Amniotic epithelial cell (primary cell): ENCODE data around the gene PDGFA.

Experiments
- DNase-seq: peaks from one replicate; pipeline ENCODE4 v3.0.0-alpha.2; 2010; ENCODE audit warnings: low read depth

Gene PDGFA

DNA sequence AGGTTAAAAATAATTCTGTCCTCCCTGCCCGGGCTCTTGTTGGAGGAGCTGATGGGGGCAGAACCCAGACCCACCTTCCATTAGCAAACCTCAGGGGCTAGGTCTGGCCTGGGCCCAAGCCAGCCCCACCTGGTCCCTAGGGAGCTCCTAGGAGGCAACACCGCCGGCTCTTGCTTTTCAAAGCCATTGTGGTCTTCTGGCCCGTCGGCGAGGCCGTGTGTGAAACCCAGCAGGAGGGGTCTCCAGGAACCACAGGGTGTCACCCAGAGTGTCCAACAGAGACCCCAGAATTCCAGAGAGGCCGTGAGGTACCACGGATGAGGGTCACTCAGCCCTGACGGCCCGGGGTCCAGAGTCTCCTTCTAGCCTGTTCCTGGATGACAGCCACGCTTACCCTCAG is 16.6 kb upstream of the PDGFA start:
- DNase-seq: no peak

DNA sequence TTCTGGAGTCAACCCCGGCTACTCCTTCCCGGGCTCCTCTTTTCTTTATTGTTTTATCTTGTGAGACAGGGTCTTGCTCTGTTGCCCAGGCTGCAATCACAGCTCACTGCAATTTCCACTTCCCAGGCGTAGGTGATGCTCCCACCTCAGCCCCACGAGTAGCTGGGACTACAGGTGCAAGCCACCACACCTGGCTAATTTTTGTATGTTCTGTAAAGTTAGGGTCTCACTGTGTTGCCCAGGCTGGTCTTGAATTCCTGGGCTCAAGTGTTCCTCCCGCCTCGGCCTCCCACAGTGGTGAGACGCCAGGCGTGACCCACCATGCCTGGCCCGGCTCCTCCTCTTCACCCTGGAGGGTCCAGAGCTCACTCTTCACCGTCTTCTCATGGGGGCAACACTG is 15.3 kb upstream of the PDGFA start:
- no peak for DNase-seq

DNA sequence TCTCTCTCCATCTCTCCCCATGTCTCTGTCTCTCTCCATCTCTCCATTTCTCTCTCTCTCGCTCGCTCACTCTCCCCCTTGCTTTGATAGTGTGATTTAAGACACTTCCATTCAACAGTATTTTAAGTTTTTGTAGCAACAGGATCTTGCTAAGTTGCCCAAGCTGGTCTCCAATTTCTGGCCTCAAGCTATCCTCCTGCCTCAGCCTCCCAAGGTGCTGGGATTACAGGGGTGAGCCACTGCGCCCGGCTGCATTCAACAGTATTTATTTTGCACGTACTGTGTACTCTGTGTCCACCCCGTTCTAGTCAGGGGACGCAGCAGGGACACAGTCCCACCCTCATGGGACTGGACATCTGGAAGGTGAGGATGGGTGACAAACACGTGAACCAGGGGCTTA is 14.4 kb upstream of the PDGFA start:
- DNase-seq: no peak

DNA sequence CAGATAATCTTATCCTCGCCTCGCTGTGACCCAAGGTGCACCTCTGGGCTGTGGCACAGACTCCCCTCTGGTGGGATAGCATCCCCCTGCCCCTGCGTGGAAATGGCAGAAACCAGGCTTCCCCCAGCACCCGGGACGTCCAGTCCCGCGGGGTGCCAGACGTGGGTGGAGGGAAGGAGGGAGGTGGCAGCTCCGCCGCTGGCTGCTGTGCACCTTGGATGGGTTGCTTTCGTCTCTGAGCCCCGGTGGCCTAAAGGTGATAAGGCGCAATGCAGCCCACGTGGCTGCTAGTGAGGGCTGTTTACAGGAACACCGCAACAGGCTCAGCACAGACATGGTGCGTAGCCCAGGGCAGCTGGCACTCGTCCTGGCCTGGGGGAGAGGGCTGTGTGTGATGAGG is 13.6 kb upstream of the PDGFA start:
- DNase-seq: no peak

DNA sequence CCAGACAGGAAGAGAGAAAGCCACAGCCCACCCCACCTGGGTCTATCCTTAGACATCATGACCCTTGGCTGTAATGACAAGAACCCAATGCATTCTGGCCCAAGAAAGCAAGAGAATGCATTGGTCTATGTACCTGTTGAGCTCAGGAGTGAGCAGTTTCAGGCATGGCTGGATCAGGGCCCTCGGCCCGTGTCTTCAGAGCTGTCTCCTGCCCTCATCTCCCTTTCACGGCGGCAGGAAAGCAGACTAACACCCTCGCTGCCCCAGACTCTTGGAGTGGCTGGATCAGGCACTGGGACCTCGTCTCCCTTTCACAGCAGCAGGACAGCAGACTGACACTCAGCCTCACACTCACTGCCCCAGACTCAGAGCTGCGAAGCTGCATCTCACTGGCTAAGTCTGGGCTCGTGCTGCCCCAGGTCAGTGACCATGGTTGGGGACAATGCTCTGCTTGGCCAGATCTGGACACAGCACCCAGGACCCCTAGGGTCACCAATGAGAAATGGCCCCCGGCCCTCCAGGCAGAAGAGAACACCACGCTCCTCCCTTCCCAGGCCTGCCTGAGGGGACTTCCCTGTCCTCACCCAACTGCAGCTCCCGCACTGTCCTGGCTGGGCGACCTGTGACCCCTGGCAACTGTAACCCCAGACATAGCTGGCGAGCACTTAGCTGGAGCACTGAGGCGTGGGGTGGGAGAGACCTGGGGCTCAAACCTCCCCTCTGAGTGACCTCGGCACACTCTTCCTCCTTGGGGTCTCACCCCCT is 12.9 kb upstream of the PDGFA start:
- DNase-seq: no peak

DNA sequence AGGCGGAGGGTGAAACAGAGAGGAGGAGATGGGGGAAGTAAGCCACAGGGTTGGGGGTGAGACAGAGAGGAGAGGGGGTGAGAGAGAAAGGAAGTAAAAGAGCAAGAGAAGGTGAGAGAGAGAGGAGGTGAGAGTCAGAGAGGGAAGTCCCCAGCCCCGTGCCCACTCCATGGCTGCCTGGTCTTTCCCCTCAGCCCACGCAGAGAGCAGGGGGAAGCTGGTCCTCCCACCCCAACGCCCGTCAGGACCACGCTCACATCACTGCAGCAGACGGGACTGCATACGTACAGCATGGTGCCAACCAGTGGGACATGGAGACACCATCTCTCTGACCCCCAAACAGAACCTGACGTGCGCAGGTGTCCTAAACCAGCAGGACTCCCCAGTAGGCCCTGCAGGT is 12.1 kb upstream of the PDGFA start:
- DNase-seq: no peak

DNA sequence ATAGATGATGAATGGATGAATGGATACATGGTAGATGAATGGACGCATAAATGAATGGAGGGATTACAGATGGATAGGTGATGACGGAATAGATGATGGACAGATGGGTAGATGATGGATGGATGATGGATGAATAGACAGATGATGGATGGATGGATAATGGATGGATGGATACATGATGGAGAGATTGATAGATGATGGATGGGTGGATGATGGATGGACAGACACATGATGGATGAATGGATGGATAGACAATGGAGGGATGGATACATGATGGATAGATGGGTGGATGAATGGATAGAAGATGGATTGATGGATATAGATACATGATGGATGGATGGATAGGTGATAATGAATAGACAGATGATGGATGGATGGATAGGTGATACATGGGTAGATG is 8.8 kb upstream of the PDGFA start:
- DNase-seq: no peak

DNA sequence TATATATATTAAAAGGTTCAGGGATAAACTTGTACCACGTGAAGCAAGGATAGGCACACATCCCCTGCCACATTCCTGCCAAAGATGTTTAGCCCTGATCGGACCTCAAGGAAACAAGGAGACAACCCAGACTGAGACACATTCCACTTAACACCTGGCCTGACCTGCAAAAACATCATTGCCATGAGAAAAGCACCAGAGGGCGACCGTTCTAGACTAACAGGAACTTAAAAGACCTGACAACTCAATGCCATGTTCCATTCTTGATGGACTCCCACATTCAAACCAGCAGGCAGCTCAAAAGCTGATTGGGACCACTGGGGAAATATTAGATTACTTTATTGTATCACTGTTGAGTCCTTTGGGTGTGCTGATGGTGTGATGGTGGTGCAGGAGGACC is 8.1 kb upstream of the PDGFA start:
- DNase-seq: no peak

DNA sequence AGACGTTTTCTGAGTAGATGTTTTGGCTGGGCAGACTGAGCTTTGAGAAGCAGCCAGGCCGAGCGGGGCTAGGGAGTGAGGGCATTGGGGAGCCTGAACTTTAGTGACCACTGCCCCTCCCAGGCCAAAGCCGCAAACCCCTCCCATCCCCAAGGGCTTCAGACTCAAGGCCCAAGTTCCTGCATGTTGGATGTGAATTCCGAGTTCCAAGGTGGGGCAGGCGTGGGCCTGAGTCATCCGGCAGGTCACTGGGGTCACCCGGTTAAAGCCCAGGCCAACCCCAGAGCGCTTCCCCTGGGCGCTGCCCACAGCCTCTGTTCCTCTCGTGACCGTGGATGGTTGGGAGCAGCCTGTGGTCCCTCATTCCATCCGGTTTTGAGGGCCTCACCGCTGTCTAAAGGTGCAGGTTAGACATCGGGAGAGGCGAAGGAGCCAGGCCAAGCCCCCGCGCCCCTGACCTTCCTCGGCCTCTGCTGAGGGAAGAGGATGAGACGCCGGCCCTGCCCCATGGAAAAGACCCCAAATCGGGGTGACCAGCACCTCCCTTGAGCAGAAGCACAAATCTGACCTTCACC is 6.9 kb upstream of the PDGFA start:
- no peak for DNase-seq

DNA sequence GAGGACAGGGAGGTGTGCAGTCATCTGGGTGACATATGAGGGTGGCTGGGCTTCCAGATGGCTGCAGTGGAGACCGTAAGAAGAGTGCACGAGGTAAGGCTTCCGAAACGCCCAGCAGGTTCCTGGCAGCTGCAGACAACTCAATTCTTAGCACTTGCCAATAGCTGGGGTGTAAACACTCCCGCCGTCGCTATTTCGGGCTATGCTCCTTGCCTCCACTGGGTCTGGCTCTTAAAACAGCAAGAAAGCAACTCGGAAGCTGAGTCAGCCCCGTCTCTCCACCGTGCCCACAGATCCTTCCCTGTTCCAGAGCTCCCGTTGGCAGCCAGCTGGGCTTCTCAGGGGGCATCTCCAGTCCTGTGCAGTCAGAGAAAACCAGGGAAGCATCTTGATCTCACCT is 6.1 kb upstream of the PDGFA start:
- no peak for DNase-seq

DNA sequence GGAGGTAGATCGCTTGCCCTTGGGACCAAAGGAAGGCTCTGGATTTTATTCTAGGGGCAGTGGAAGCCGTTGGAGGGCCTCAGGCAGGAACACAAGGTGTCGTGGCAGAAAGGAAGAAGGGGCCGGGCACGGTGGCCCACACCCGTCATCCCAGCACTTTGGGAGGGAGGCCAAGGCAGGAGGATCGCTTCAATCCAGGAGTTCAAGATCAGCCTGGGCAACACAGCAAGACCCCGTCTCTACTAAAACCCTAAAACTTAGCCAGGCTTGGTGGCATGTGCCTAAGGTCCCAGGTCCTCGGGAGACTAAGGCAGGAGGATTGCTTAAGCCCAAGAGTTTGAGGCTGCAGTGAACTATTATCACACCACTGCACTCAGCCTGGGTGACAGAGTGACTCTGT is 5.2 kb upstream of the PDGFA start:
- DNase-seq: no peak

DNA sequence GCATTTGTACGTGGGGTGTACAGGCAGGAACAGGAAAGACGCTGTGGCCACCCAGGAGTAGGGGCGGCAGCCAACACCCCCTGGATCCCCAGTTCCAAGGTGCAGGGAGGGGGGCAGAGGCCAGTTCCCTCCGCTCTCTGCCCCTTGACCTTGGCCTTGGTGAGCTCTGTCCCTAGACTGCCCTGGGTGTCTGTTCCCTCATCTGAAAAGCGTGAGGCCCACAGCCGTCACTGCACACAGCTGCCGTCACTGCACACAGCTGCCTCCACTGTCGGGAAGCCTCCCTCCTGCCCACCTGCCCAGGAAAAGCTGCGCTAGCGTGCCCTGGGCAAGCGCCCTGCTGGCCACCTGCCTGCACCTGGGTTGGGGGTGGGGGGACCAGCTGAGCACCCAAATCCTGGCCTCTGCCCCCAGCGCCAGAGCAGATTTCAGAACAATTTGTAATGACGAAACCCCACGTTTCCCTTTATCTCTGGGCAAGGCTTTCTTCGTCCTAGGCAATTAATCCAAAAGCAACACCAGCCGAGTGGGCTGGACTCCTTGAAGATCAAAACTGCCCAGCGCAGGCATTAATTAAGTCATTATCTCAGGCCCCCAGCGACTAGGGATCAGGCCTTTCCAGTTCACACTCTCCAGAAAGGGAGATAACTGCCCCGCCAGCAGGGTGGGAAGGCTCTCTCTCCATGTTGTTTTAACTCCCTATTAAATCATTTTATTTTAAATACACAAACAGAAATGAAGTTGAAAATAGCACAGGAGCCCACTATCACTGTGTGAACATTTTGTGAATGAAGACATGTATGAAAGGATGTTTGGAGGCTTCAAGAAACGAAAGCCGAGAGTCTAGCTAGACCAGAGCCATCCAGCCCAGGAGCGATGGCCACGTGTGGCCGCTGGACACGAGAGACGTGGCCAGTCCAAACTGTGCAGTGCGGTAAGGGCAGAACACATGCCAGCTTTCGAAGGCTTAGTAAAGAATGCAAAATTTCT is 4.0 kb upstream of the PDGFA start:
- DNase-seq: no peak

DNA sequence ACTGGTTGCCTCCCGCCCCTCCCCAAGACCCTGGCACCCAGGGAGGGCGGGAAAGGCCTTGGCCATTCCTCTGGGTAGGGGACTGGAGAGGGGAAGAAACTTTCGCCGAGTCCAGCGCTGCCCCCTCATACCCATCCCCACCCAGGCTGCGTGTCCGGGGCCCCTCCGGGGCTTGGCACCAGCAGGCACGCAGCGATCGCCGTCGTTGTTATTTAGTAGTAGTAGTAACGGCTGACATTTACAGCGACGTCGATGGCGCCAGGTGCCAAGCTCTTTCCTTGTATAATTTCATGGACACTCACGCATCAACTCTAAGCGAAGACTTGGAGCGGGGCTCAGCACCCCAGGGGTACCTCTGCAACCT is 3.3 kb upstream of the PDGFA start:
- DNase-seq: no peak

DNA sequence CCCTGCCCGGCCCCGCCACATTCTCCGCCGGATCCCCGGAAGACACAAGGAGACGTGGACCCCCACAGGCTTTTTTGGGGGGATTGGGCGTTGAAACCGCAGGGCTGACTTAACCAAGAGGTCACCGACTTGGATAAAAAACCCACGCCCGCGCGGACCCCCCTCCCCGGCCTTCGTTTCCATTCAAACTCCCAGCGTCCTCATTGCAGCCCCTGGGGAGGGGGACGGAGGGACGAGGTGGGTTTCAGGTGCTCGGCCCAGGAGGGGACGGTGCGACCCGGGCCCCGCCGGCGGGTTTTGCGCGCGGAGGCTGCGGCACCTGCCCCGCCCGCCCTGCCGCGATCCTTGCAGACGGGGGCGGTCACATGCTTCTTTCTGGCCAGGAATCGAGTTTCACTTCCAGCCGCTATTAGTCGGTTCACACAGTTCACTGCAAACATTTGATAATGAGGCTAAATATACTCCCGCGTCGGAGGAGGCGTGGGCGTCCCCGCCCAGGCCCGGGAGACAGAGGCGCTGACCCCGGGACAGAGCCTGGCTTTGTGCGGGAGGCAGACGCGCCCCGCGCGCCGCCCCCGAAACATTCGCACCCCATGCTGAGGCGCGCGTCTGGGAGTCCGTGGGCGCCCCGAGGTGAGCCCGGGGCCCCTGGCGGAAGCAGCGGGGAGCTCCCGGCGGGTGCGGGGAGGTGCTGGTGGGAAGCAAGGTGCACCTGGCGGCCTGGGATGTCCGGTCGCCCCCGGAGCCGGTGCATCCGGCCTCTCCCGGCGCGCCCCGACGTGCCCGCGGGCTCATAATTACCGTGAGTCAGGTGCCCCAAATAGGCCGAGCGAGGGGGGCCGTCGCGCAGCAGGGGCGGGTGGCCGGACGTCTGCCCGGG is 2.7 kb upstream of the PDGFA start:
- DNase-seq: peak; percentile 57

DNA sequence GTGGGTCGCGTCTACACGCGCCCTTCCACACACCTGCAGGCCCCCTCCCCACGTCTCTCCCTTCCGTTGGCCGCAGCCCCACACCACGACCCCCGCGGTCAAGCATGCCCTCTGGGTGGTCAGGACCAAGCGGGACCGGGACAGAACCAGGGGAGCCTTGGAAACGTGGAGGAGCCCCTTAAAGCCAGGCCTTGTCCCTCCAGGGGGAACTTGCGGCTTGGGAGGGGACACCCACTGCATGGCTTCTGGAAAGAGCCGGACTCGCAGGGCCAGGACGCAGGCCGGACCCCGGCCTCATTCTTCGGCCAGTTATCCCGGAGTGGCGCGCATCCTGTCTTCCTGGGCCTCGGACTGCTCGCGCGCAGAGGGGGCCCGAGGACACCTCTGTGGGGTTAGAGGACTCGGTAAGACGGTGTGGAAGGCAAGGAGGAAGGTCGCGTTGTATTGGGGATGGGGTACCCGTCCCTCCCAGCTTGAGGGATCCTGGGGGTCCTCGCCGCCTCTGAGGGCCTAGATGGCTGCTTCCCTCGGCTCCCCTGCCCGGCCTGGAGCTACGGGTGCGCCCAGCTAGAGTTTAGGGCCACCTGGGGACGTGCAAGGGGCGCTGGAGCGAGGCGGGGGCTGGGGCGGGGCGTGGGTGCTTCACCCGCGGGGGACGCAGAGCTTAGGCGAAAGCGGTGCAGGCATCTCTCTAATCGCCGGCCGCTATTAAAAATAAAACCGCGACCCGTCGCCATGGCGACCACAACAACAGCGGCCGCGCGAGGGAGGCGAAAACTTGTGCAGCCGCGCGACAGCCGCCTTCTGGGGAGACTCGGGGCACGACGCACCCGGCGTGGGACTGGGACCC is 1.8 kb upstream of the PDGFA start:
- no peak for DNase-seq

DNA sequence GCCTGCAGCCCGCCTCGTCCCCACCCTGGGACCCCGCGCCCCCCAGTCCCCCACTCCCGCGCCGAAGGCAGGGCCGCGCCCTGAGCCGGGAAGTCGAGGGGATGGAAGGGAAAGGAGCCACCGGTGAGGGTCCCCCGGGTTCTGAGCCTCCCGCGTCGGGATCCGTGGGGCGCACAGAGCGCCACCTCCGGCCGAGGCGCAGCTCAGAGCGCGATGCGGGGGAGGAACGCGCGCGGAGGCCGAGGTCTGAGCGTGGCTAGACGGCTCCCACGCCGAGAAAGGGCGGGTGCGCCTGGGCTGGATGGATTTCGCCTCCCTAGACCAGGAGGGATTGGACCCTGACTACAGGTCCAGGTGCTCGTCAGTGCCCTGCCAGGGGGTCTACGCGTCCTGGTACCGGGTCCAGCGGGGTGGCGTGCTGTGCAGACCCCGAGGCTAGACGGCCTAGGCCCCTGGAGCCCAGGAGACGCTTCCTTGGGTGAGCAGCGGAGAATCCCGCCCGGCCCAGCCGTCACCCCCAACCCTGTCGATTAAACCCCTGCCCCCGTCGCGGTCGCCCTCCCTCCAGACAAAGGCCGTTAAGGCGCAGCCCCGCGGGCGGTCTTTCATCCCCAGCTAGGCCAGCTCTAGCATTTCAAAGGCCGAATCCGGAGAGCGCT is 986 bp upstream of the PDGFA start:
- DNase-seq: peak; percentile 58

DNA sequence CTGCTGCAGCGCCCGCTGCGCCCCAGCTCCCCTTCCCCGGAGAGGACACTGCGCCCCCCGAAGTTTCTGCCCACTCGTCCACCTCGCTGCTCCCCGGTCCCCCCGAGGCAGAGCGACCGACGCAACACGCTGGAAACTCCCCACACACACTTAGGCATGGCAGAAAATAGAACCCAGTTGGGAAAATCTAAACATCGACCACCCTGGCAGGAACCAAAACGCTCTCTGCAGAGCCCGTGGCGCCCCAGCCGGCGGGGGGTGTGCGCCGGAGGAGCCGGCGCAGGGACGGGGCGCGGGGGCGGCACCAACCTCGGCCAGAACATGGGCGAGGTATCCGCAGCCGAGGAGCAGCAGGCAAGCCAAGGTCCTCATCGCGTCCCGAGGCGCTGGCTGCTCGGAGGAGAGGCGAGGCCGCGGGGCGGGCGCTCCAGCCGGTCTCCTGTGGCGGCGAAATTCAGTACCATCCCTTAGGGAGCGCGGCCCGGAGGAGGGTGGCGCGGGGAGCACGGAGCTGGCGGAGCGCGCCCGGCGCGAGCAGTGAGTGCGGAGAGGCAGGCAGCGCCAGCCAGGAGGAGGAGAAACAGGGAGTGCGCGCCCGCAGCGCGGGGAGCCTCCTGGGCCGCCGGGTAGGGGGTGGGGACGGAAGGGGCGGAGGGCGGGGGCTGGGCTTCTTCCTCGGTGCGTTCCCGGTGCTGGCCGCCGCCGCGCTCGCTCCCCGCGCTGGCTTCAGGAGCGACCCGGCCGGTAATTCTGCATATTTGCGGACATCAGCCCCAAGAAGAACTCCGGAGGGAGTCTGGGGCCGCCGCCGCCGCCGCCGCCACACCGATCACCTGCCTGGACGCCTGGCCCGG is 789 bp downstream of the PDGFA start:
- DNase-seq: peak; percentile 83

DNA sequence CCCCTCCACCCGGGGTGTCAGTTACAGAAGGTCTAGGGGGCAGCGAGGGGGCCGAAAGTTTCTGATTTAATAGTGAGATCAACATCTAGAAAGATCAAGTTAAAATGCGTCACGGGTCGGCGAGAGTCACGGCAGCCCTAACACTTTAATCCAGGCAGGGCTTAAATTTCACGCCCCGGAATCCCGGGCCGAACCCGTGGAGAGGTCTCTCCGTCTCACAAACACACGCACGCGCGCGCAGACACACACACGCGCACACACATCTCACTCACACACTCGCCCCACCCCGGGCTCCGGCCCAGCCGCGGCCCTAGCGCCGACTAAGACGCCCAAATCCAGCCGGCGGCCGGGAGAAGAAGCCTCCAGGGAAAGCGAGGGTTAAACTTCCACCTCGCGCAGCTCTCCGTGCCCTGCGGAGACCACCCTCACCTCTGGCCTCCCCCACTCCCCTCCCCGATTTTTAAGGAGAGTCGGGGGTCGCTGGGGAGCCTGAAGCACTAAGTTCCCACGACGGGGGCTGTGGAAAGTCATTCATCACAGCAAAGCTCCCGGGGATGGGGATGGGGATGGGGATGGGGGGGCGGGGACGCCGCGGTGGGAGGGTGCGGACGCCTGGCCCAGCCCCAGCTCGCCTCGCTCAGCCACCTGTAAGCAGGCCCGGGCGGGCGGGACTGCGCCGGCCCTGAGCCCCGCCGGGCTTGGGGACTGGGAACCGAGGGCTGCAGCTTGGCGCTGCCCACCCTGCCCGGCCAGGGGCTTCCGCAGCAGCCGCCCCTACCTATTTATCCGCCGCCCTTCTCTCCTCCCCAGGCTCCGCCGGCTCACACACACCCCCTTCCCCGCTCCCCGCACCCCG is 1.6 kb downstream of the PDGFA start:
- peak; percentile 64 for DNase-seq
